MM.1S (cell line): ENCODE results near the gene GPR142.

ENCODE experiments used
- CTCF ChIP-seq: fragments of 300-600 bp; sonication (generic); IDR thresholded peaks from 2 replicates; pipeline ENCODE4 v1.5.1; 2016; ENCODE audit warnings: antibody characterized with exemption, low read length, mixed read lengths
- EZH2 ChIP-seq: fragments of 300-600 bp; sonication (generic); optimal IDR thresholded peaks from 2 replicates; pipeline ENCODE3; 2017; ENCODE audit warnings: low read depth, mild to moderate bottlenecking, antibody characterized with exemption, low read length, mixed read lengths
- EZH2phosphoT487 ChIP-seq: fragments of 300-600 bp; sonication (generic); IDR thresholded peaks from 2 replicates; pipeline ENCODE4 v1.6.1; 2018; ENCODE audit warnings: antibody characterized with exemption, low read length

- no peak for TF ChIP-seq EZH2phosphoT487
- TF ChIP-seq CTCF = no peak
- TF ChIP-seq EZH2 = no peak
Observed at GRCh38 chr17:74362069-74362405, 5.3 kb upstream of the GPR142 start.
